IPS-11a (cell line): ENCODE measurements around the gene DIP2C.
"Not testable (repeated sequence)": the region's sequence is repeated elsewhere in the genome, so short reads cannot be mapped to it uniquely, and the experiment has no call there.

Source experiments
- H3K4me3 ChIP-seq: one replicate; pipeline ENCODE4 v1.5.1; 2013; ENCODE audit warnings: low read depth, low read length, control low read depth

The DIP2C gene

DNA sequence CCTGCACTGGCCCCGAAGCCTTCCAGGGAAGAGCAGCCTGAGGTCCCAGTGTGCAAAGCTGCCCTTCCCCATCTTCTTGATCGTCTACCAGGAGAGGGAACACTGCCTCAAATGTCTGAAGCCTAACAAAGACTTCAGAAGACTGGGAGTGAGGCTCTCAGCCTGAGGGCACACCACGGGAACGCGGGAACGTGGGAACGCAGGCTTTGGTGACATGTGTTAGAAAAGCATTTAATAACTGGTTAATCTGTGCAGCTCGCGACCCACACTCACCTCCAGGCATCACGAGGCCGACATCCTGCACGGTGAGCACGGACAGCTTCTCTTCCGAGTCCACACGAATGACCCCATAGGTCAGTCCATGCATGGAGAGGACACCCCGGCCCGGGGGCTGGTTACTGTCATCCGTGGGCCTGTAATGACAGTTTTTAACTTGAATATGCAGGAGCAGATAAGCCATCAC, 320.2 kb downstream of the DIP2C start:
- no peak overlapping the region for H3K4me3 ChIP-seq

DNA sequence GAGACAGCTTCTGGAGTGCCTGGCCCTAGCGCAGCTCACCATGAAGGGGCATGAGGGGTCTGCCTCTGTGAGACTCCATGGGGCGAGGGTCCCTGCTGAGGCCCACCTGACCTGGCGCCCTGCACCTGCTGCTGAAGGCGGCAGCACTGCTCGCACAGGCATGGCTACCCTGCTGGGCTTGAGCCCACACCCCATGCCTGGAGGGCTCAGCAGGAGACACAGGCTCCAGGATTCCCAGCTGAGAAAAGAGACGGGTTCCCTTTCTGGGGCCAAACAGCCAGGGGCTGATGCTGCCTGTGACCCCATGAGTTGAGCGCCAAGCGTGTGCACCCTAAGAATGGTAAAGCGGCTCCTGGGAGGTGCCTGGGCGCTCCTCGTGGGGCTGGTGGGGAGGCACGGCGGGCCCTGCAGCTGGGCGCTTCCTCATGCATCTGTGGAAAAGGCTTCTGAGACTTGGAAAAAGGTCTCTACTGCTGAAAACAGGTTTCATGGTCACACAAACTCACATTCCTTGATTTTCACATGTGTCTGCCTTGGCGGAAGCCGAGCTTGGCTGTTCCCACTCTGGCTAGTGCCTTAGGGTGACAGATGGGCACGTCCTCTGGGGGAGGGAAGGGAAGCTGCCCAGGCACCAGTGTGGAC, 320.8 kb downstream of the DIP2C start:
- no peak overlapping the region for H3K4me3 ChIP-seq

- H3K4me3 ChIP-seq, result not testable (repeated sequence)
Measured at GRCh38 chr10:368107-368506, 321.4 kb downstream of the DIP2C start.

- no peak overlapping the region for H3K4me3 ChIP-seq
Measured at GRCh38 chr10:367636-368035, 321.8 kb downstream of the DIP2C start.

GRCh38 chr10:366186-366585, 323.3 kb downstream of the DIP2C start:
- H3K4me3 ChIP-seq, result no peak overlapping the region

GRCh38 chr10:364267-364775, 325.1 kb downstream of the DIP2C start:
- no peak overlapping the region for H3K4me3 ChIP-seq

DNA sequence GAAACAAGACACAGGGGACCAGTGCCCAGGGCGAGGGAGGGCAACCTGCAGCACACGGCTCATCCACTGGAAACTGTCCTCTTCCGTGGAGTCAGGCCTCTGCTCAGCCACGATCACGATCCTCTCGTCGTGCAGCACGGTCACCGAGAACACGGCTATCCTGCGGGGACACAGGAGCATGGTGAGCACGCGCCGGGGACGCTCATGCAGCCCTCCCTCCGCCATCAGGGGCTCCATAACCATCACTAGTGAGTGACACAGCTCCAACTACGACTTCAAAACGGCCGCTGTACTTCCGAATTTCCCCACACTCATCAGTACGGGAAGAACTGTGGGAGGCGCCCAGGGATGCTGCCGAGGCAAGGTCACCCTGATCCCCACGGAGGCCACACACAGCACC, 326.3 kb downstream of the DIP2C start:
- no peak overlapping the region for H3K4me3 ChIP-seq

DNA sequence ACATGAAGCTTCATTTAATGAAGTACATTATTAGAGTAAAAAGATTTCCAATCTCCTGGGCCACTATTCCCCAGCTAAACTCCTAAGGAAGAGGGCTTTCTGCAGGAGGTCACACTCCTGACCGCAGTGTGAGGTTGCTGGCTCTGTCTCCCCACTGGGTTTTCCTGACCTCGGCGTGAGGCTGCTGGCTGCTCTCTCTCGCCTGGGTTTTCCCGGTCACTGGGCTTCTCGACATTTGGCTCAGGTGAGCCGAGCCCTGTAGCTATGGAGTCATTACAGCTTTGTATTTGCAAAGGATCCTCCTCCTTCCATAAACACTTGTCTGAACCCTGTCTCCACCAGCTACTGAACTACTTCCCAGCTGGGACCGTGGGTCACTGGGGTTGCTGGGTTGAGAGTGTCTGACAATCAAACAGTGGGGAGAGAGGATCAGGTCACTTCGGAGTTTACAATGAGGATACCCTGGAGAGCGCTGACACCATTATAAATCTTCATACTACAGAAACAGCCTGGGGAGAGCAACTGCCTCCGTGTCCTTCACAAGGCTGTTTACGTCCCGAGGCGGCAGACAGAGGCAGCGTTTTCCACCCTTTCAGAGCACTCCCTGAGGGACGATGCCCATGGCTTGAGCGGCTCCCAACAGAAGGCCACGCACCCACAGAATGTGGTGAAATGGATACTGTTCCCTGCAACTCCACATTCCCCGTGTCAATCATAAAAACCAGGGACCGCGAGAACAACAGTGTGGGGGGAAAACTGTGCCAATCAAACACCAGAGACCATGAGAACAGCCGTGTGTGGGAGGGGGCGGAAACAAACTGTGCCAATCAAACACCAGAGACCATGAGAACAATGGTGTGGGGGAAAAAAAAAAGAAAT, 328.0 kb downstream of the DIP2C start:
- no peak overlapping the region for H3K4me3 ChIP-seq

GRCh38 chr10:360653-361052, 328.8 kb downstream of the DIP2C start:
- no peak overlapping the region for H3K4me3 ChIP-seq

- no peak overlapping the region for H3K4me3 ChIP-seq
Measured at GRCh38 chr10:359762-360161, 329.7 kb downstream of the DIP2C start.

GRCh38 chr10:359093-359492, 330.4 kb downstream of the DIP2C start:
- H3K4me3 ChIP-seq, result no peak overlapping the region

GRCh38 chr10:357201-357950, 332.1 kb downstream of the DIP2C start:
- no peak overlapping the region for H3K4me3 ChIP-seq

DNA sequence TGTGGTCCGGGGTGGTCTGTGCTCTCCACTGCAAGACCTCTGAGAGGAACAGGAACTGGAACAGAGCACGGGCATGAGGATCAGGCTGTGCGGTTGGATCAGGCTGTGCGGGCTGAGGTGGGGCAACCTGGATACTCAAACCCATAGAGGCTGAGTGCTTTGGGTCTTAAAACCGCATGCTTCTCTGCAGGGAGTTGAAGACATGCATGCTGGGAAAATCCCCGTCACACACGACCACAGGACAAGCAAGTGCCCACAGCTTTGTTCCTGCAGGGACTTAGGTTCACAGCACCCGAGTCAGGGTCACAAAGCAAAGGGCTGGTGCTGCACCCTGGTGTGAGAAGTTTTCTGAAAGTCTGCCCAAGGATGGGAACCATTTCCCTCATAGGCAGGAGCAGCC, 333.0 kb downstream of the DIP2C start:
- H3K4me3 ChIP-seq, result no peak overlapping the region

- no peak overlapping the region for H3K4me3 ChIP-seq
Measured at GRCh38 chr10:354901-355617, 334.4 kb downstream of the DIP2C start.

DNA sequence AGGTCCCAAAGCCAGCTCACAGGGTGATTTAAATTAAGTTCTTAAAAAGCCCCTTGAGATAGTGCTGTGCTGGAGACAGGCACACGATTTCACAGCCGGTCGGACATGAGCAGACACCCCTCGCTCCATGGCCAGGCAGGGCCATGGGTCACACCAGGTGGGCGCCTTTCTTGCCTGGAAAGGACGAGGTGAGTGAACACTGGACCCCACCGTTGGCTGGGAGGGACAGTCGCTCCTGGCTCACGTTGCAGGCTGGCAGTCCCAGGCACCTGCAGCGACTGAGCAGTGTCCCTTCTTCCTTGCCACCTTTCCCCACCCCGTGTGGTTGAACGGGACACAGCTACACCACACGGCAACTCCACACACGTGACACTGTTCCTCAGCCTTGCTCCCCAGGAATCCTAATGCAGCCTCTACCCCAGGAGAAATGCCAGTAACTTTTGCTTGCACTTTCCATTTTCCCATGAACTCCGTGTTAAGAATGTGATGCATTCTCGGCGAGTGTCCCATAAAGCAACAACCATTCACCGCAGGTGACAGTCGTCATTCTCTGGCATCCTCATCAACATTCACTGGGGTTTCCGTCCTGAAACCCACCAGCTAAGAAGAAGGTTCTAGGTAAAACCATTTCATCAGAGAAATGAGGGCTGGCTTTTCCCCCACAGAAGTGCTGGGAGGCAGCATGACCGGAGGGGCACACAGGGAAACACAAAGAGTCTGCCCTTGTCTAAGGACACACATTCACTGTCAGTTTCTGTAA, 336.8 kb downstream of the DIP2C start:
- H3K4me3 ChIP-seq, result no peak overlapping the region

DNA sequence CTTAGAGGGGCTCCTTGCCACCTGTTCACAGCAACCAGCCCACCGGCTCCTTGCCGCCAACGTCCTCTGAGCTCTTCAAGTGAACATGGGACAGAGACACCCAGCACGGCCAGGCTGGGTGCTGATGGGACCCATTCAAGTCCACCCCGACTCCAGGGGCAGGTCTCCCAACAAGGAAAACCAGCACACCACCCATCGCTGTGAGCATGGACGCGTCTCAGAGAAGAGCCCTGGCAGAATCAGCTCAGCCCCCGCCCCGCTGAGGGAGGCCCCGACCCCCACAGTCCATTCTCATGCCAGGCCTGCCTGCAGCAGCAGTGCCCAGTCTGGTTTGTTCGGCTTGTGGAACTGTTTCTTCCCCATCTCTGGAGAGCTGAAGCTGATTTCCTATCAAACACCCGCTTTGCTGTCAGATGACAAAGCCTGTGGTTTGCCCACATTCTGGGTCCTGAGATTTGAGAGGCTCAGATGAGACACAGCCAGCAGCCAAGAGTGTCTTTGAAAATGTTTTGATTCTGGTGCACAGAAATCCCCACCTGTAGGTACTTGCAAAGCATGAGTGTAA, 337.6 kb downstream of the DIP2C start:
- H3K4me3 ChIP-seq, result no peak overlapping the region

- H3K4me3 ChIP-seq, result no peak overlapping the region
Measured at GRCh38 chr10:350981-351501, 338.4 kb downstream of the DIP2C start.

GRCh38 chr10:349081-349480, 340.4 kb downstream of the DIP2C start:
- H3K4me3 ChIP-seq, result no peak overlapping the region

- H3K4me3 ChIP-seq, result no peak overlapping the region
Measured at GRCh38 chr10:348456-348855, 341.0 kb downstream of the DIP2C start.
